Measurements from ENCODE around the gene MEX3A.
A peak's percentile ranks its signal among the peaks of the same experiment; 100 is the strongest.
"Not testable (repeated sequence)": the region's sequence is repeated elsewhere in the genome, so short reads cannot be mapped to it uniquely, and the experiment has no call there.

The MEX3A gene

DNA sequence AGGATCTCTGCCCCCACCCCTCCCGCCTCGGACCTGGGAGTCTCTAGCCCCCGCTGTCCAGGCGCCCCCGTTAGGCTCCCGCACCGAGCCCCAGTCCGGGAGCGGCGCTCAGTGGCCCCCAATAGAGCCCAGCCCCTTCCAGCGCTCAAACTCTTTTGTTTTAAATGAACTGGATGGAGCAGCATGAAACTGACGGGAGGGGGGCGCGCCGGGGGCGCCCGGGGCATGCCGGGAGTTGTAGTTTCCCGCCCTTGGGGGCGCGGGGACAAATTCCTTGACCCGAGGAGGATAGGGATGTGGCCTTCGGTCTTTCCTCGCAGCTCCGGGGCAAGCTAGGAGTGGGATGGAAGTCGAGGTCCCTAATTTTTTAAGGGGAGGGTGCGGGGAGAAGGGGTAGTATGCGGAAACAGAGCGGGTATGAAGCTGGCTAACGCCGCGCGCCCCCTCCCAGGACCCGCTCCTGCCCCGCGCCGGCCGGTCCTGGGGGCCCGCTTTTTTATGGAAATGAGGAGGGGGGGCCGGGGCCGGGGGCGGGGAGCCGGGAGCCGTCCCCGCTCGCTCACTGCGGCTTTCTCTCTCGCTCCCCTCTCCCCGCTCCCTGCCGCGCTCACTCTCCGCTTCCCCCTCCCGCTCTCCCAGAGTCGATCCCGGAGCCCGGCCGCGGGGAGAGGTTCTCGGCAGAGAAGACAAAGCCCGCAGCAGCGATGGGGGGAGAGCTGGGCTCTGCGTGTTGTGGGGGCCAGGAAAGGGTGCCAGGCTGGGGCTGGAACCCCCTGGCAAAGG is at the start of gene MEX3A:
Gene MEX3A (minus strand): TSS at position 157 of the 783 bp plus-strand sequence. CDS start 467 bp downstream, outside the sequence.
- peak; percentile 36 for DNase-seq

- DNase-seq, result no peak
These were observed 48.3 kb upstream of the MEX3A start for GRCh38 chr1:156130578-156130942.

GRCh38 chr1:156129687-156130577 is 47.7 kb upstream of the MEX3A start:
- peak; percentile 51 for DNase-seq

GRCh38 chr1:156128654-156129597 is 46.7 kb upstream of the MEX3A start:
- no peak for DNase-seq

DNA sequence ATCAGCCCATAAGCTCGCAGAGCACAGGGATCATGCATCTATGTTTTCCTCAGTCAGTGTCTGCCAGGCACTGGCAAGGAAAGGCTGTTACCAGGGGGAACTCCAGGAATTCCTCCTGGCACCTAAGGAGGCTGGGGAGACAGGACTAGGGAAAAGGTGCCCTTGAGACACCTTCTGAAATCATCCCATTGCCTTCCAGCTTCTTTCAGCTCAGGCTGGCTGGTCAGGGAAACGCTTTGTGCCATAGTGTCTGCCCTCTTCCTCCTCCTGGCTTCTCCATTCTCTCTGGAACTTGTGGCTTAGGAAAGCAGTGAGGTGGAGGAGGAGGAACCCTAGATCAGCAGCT is 46.0 kb upstream of the MEX3A start:
- no peak for DNase-seq

- peak; percentile 83 for DNase-seq
These were observed 44.6 kb upstream of the MEX3A start for GRCh38 chr1:156126630-156127534.

- DNase-seq, result peak; percentile 49
These were observed 43.9 kb upstream of the MEX3A start for GRCh38 chr1:156126043-156126629.

DNA sequence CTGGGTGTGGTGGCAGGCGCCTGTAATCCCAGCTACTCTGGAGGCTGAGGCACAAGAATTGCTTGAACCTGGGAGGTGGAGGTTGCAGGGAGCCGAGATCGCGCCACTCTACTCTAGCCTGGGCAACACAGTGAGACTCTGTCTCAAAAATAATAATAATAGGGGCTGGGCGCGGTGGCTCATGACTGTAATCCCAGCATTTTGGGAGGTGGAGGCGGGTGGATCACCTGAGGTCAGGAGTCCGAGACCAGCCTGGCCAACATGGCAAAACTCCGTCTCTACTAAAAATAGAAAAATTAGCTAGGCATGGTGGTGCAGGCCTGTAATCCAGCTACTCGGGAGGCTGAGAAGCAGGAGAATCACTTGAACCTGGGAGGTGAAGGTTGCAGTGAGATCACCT is 43.3 kb upstream of the MEX3A start:
- DNase-seq, result not testable (repeated sequence)

- DNase-seq, result no peak
These were observed 42.6 kb upstream of the MEX3A start for GRCh38 chr1:156124557-156125483.

DNA sequence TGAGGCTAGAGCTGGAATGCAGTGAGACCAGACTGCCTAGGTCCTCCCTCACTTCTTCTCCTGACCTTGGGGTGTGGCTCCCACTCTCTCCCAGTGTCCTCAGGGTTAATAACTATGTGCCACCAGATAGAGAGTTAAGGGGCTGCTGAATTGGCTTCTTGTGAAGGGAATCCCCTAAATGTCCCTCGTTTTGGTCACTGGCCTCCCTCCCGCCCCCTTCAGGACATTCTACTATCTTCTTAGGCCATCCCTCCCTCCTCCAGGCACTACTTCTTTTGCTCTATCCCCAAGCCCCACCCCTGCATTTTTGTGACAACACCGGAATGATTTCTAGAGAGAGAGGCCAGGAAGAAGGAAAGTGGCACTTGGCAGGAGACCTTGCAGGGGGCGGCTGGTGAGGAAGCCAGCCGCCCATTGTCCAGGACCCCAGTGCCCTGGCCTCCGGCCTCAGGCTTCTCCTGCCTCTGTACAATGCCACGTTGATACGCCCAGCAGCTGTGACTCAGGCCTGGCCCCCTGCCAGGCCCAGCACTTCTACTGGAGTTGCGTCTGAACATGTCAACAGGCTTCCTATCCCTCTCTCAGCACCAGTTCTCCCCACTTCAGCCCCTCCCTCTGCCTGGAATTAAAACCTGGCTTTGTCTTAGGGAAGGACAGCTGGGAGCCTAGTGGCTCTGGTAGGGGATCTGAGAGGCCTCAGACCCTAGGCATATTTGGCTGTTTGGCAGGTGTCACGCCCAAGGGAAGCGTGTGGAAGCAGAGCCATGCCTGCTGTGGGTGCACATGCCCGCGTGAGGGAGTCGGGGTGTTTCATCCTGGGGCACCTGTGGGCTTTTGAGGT is 41.3 kb upstream of the MEX3A start:
- DNase-seq, result peak; percentile 66

- no peak for DNase-seq
These were observed 40.5 kb upstream of the MEX3A start for GRCh38 chr1:156122519-156123355.

DNA sequence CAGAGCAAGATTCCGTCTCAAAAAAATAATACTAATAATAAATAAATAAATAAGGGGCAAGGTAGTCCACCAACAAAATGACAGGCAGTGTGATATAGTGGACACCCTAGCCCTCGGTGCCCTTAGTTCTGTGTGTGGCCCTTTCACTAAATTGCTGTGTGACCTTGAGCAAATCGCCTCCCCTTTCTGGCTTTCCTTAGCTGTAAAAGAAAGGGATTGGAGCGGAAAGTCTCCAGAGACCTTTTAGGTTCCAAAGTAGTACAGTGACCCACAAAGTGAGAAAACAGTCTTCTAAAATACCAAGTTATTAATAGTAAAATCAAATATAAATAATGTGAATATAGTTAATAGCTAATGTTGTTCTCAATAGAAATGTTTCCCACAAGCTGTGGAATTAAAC is 39.8 kb upstream of the MEX3A start:
- no peak for DNase-seq

DNA sequence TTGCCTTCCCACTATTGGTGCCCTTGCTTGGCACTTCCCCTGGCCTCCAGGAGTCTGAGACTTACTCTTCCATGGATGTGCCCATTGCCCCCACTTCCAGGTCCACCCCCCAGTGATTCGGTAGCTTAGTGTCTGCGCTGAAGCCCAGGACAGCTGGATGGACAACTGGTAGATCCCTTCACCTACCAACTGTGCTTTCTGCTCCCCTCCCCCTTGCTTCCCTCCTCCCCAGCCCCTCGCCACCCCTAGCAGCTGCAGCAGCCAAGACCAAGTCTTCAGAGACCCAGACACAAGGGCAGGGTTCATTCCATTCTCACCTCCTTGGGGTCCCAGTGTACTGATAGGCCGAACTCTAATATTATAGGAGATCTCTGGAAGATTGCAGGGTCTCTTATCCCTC is 39.2 kb upstream of the MEX3A start:
- DNase-seq, result no peak

- DNase-seq, result not testable (repeated sequence)
These were observed 38.7 kb upstream of the MEX3A start for GRCh38 chr1:156121005-156121404.

DNA sequence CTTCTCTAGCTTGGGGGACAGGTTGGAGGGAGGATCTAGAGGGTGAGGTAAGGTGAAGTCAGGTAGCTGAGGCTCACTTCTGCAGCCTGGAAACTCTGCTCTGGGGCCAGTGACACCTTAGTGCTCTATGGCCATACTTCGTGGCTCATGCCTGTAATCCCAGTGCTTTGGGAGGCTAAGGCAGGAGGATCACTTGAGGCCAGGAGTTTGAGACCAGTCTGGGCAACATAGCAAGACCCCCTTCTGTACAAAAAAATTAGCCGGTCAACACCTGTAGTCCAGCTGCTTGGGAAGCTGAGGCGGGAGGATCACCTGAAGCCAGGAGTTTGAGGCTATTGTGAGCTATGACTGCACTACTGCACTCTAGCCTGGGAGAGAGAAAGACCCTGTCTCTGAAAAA is 38.1 kb upstream of the MEX3A start:
- DNase-seq, result no peak

GRCh38 chr1:156119503-156120209 is 37.4 kb upstream of the MEX3A start:
- no peak for DNase-seq

DNA sequence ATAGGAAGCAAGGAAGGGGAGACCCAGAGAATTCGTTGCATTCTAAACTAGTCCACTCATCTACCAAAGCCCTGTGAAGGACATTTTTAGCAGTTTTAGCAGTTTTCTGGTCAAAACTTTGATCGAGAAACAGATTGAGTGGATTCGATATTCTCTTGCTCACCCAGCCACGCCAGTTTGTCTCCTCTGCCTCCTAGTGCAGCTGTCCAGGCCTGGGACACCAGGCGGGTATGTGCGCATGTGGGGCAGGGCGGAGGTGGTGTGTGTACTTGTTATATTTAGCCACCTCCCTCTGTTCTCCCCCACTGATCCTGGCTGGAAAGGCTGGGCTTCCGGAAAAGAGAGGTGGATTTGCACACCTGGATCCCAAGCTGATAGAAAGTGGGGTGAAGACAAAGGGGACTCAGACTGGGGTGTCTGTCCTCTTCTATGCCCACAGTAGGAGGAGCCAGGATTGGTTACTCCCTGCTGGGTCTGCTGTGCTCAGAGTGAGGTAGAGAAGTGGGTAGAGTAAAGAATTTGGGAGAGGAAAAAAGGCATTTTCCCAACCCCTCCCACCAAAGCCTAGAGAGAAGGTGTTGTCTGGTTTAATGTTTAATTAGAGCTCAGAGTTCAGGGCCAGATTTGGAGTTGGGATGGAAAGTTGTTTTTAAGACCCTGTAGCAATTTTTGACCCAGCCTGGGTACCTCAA is 36.1 kb upstream of the MEX3A start:
- DNase-seq, result no peak
